Measurements from ENCODE around the gene MESD. TPM values are rescaled to one million over a fixed set of nuclear protein-coding genes. Genes with fewer than 3 reads are reported as not detected.

Gene MESD
- total RNA-seq, 1 experiment from 2014 or later: 30.2 TPM

GRCh38 chr15:80953001-80953952 lies 36.3 kb downstream of the MESD start:
- intact Hi-C loops (cut with micrococcal nuclease): loop anchor here (10.0 kb wide), 1 partner anchor 108 kb away; no protein-coding TSS in a partner anchor
- peak; percentile 14 for DNase-seq (ENCODE audit: unreplicated experiment)
- ChIA-PET CTCF (interaction anchor here (0.6 to 1.9 kb wide), 6 partner anchors 17 to 995 kb away, joined by 3 to 8 read pairs (median 4); partner anchors contain the start of gene CEMIP), POLR2A (interaction anchor here (0.8 kb wide), 1 partner anchor 36 kb away, joined by 5 read pairs; the partner anchor contains the start of gene MESD)
- Mint-ChIP-seq H3K4me3 (ENCODE audit: unreplicated experiment) (no peak overlapping the region), H3K9me3 (ENCODE audit: unreplicated experiment) (no peaks in the 10 kb centered on the region), H3K4me1 (ENCODE audit: insufficient read depth, unreplicated experiment) (peaks cover 44% of the 10 kb centered on the region), H3K36me3 (ENCODE audit: insufficient read depth, unreplicated experiment) (peaks cover 18% of the 10 kb centered on the region), H3K27me3 (ENCODE audit: insufficient read depth, unreplicated experiment) (no peaks in the 10 kb centered on the region), H3K27ac (ENCODE audit: low read depth, unreplicated experiment) (no peak overlapping the region)
- TF ChIP-seq CTCF (IDR thresholded peaks at IDR 0.05; ENCODE audit: unreplicated experiment): no peak
- BruUV-seq (replicated peaks): no TSS peak

- Mint-ChIP-seq H3K4me1 (ENCODE audit: insufficient read depth, unreplicated experiment) (peaks cover 39% of the 10 kb centered on the region), H3K9me3 (ENCODE audit: unreplicated experiment) (no peaks in the 10 kb centered on the region), H3K36me3 (ENCODE audit: insufficient read depth, unreplicated experiment) (peaks cover 19% of the 10 kb centered on the region), H3K27me3 (ENCODE audit: insufficient read depth, unreplicated experiment) (no peaks in the 10 kb centered on the region), H3K4me3 (ENCODE audit: unreplicated experiment) (no peak overlapping the region), H3K27ac (ENCODE audit: low read depth, unreplicated experiment) (no peak overlapping the region)
- BruUV-seq (replicated peaks): no TSS peak
- intact Hi-C loops (cut with micrococcal nuclease): loop anchor here (10.0 kb wide), 1 partner anchor 107 kb away; no protein-coding TSS in a partner anchor
- TF ChIP-seq CTCF (IDR thresholded peaks at IDR 0.05; ENCODE audit: unreplicated experiment): no peak
- CTCF ChIA-PET: interaction anchor here (0.8 kb wide), 1 partner anchor 13 kb away, joined by 3 read pairs; no protein-coding TSS in a partner anchor
- no peak for DNase-seq (ENCODE audit: unreplicated experiment)
- POLR2A ChIA-PET: no interaction called here
These were observed 37.7 kb downstream of the MESD start for GRCh38 chr15:80951941-80952340.

GRCh38 chr15:80950291-80951078 lies 39.1 kb downstream of the MESD start:
- TF ChIP-seq CTCF (IDR thresholded peaks at IDR 0.05; ENCODE audit: unreplicated experiment): no peak
- DNase-seq (ENCODE audit: unreplicated experiment): no peak
- no peaks in the 10 kb centered on the region for H3K9me3 Mint-ChIP-seq (ENCODE audit: unreplicated experiment)
- no peak overlapping the region for H3K4me3 Mint-ChIP-seq (ENCODE audit: unreplicated experiment)
- no peak overlapping the region for H3K27ac Mint-ChIP-seq (ENCODE audit: low read depth, unreplicated experiment)
- CTCF ChIA-PET: interaction anchor here (1.2 to 1.6 kb wide), 2 partner anchors 18 to 171 kb away, joined by 3 read pairs; partner anchors contain the start of gene CEMIP
- POLR2A ChIA-PET: interaction anchor here (0.6 kb wide), 1 partner anchor 151 kb away, joined by 3 read pairs; no protein-coding TSS in a partner anchor
- H3K4me1 Mint-ChIP-seq (ENCODE audit: insufficient read depth, unreplicated experiment): peaks cover 26% of the 10 kb centered on the region
- intact Hi-C loops (cut with micrococcal nuclease): loop anchor here (10.0 kb wide), 1 partner anchor 106 kb away; no protein-coding TSS in a partner anchor
- BruUV-seq (replicated peaks): no TSS peak
- H3K36me3 Mint-ChIP-seq (ENCODE audit: insufficient read depth, unreplicated experiment): peaks cover 19% of the 10 kb centered on the region
- H3K27me3 Mint-ChIP-seq (ENCODE audit: insufficient read depth, unreplicated experiment): no peaks in the 10 kb centered on the region
